Measurements from ENCODE around the gene SLC5A11.

SLC5A11 gene

GRCh38 chr16:24920568-24920967 lies 74.8 kb downstream of the SLC5A11 start:
- DNase-seq (ENCODE audit: low spot score): no peak

- DNase-seq (ENCODE audit: low spot score): no peak
Observed at GRCh38 chr16:24921229-24921628, 75.5 kb downstream of the SLC5A11 start.

GRCh38 chr16:24925163-24925562 lies 79.4 kb downstream of the SLC5A11 start:
- no peak for DNase-seq (ENCODE audit: low spot score)

DNA sequence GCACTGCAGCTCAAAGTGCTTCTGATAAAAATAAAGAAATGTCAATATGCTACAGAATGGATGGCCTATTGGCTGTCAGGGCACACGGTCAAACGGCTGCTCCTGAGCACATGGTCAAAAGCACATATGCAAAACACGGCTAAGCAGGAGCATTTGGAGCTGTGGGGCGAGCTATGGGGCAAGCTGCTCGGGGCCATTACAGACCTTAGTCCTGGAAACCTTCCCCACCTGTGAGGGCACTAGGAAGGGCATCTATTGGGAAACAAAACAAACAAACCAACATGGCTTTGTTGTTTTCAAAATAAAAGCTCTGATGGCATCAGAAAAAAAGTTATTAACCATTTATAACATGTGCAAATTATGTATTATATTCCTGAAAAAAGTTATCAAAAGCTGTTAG lies 83.6 kb downstream of the SLC5A11 start:
- DNase-seq (ENCODE audit: low spot score): no peak

DNA sequence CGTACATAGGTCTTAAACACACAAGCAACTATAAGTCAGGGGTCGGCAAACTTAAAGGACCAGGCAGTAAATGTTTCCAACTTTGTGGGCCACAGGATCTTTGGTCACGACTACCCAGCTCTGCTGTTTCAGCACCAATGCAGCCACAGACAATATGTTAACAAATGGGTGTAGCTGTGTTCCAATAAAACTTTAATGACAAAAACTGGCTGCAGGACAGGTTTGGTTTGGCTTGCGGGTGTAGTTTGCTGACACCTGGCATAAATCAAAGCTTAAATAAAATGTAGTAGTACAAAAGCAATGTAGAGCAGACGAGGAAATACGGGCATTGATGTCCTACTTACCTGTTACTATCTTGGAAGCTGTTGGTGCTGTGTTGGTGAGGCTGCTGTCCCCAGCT lies 84.7 kb downstream of the SLC5A11 start:
- DNase-seq (ENCODE audit: low spot score): no peak

- DNase-seq (ENCODE audit: low spot score): no peak
Observed at GRCh38 chr16:24931091-24931490, 85.3 kb downstream of the SLC5A11 start.

DNA sequence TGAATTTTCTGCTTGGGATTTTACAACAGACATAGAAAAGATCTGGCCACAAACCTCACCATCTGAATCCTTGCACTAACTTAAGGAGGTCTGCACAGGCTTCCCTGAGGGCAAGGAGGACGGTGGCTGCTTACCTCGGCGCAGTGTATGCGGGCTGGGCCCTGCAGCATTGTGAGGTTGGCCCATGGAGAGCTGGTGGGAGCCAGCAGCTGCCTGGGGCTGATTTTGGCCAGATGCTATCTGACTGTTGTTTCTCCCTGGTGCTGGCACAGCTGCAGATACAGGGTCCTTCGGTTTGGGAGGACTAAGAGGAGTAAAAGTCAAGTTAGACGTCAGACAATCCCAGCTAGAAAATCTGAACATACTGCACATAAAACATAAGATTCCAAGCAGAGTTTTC lies 89.6 kb downstream of the SLC5A11 start:
- DNase-seq (ENCODE audit: low spot score): no peak

DNA sequence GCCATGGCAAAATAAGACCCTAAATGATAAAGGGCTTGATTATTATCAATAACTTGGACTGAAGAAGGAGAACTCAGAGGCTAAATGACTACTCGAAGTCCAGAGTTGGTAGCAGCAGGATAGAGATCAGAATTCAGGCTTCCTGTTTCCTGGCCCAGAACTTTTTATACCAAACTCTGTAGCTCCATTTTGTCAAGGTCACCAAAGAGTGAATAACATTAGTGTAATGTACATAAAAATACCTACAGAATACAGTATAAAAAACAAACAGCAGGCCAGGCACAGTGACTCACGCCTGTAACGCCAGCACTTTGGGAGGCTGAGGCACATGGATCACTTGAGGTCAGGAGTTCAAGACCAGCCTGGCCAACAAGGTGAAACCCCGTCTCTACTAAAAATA lies 90.4 kb downstream of the SLC5A11 start:
- DNase-seq (ENCODE audit: low spot score): no peak

DNA sequence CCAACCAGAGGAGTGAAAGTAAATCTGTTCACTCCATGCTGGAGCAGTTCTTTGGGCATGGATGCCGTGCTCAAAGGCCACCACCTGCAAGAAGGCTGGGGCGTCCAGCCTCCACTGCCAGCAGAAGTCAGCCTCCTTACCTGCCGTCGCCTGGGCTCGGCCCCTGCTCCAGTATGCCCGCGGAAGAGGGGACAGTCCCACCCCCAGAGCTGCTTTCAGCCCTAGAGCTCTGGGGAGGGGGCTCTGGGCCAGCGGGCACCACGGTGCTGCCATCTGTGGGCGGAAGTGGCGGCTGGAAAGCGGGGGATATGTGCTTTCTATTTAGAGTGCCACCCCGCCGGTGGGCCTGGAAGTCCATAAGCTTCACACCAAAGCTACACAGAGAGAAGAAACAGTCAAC lies 93.5 kb downstream of the SLC5A11 start:
- no peak for DNase-seq (ENCODE audit: low spot score)

DNA sequence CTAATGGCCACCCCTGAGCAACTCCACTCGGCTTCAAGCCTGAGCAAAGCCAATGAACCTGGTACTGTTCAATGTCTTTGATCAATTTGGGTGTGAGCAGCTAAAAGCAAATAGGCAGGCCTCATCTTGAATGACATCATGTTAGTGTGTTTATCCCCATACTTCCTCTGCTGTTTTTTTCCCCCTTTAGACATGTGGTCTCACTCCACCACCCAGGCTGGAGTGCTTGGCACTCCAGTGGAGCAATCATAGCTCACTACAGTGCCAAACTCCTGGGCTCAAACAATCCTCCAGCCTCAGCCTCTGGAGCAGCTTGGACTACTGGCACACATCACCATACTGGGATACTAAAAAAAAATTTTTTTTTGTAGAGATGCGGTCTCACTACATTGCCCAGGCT lies 94.0 kb downstream of the SLC5A11 start:
- DNase-seq (ENCODE audit: low spot score): no peak

- DNase-seq (ENCODE audit: low spot score): no peak
Observed at GRCh38 chr16:24943471-24943870, 97.7 kb downstream of the SLC5A11 start.

GRCh38 chr16:24944206-24944605 lies 98.4 kb downstream of the SLC5A11 start:
- DNase-seq (ENCODE audit: low spot score): no peak

GRCh38 chr16:24946155-24946554 lies 100.4 kb downstream of the SLC5A11 start:
- no peak for DNase-seq (ENCODE audit: low spot score)

DNA sequence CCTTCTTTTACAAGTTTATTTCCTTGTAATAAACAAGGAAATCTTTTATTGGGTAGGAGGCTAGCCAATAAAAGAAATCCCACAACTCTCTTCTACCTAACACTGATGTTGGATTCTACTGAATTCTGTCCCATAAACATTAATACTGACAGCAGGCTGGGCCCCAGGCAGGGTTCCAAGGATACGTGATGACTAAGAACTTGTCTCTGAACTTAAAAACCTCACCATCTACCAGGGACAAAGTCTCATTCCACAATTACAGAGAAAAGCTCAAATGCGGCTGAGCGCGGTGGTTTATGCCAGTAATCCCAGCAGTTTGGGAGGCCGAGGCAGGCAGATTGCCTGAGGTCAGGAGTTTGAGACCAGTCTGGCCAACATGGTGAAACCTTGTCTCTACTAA lies 104.5 kb downstream of the SLC5A11 start:
- DNase-seq (ENCODE audit: low spot score): no peak

DNA sequence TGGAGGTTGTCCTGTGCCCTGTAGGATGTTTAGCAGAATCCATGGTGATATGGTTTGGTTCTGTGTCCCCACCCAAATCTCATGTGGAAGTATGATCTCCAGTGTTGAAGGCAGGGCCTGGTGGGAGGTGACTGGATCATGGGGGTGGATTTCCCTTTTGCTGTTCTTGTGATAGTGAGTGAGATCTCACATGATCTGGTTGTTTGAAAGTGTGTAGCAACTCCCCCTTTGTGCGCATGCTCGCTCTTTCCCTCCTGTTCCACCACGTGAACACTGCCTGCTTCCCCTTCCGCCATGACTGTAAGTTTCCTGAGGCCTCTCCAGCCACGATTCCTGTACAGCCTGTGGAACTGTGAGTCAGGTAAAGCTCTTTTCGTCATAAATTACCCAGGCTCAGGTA lies 107.5 kb downstream of the SLC5A11 start:
- no peak for DNase-seq (ENCODE audit: low spot score)

- DNase-seq (ENCODE audit: low spot score): no peak
Observed at GRCh38 chr16:24953721-24954120, 108.0 kb downstream of the SLC5A11 start.

GRCh38 chr16:24954137-24954536 lies 108.4 kb downstream of the SLC5A11 start:
- DNase-seq (ENCODE audit: low spot score): no peak

DNA sequence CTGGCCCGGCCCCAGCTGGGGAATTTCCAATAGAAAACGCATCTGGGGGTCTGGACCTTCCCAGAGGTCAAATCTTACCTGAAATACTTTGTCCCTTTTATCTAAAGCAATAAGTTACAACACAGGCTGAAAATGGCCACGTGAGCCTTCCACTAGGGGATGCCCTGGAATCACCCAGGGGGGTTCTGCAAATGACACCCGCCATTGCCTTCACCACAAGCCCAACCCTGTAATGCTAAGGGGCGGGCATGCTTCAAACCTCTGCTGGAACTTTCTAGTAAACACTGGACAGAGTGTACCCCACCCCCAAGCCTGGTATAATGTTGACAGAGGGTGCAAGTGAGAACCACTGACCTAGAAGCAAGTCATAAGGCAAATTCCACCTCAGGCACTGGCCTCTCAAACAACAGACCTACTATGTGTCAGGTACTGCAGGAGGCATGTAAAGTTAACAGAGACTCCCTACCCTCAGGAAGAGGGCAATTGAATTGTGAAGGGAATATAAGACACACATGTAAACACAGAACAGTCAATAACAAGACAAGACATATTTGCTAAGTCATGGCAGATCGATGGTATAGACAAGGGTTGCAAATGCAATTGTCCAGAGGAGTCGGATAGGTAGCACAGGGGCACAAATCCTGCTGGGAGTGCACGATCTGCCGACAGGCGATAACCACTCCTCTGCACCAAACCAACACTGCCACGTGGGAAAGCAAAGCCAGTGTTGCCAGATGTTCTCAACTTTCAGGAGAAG lies 110.4 kb downstream of the SLC5A11 start:
- no peak for DNase-seq (ENCODE audit: low spot score)

GRCh38 chr16:24957887-24958286 lies 112.1 kb downstream of the SLC5A11 start:
- no peak for DNase-seq (ENCODE audit: low spot score)
